ENCODE measurements around the gene TNRC6B. TPM values are rescaled to one million over a fixed set of nuclear protein-coding genes. Genes with fewer than 3 reads are reported as not detected.

The TNRC6B gene
- polyA plus RNA-seq, 1 donor (not counting 4 experiments of a cell fraction or from before 2014, with no cell fraction given) = 5.6 TPM

- TF ChIP-seq EZH2 (IDR thresholded peaks at IDR 0.05; ENCODE audit: low read length) = no peak
- TF ChIP-seq CTCF (optimal IDR thresholded peaks at IDR 0.05 in 1 of 3, IDR thresholded peaks at IDR 0.05 in 1 of 3, conservative IDR thresholded peaks at IDR 0.05 in 1 of 3; ENCODE audit: extremely low read depth in 1 of 3, insufficient read depth in 2 of 3, low read length in 3 of 3) = no peak
- no peaks in the 10 kb centered on the region for H3K9me3 ChIP-seq (ENCODE audit: control insufficient read depth, low read depth, low read length)
- peaks cover 0 to 3% of the 10 kb centered on the region in 2 experiments for H3K36me3 ChIP-seq (ENCODE audit: control insufficient read depth in 2 of 2, extremely low read depth in 1 of 2, insufficient read depth in 2 of 2, low read length in 2 of 2)
- H2AFZ ChIP-seq (ENCODE audit: control insufficient read depth, low read length) = no peak overlapping the region
- H3K27me3 ChIP-seq (ENCODE audit: control insufficient read depth, extremely low read depth, insufficient read depth, low read length) = no peaks in the 10 kb centered on the region
- FAIRE-seq (no peak), DNase-seq (ENCODE audit: low read depth, low spot score) (no peak)
- no peaks in the 10 kb centered on the region for H3K9me1 ChIP-seq (ENCODE audit: control insufficient read depth, extremely low read depth, insufficient read depth, low read length)
- dilution Hi-C loops (cut with MboI; ENCODE audit: extremely low pct_ligation_motif_present, low sequenced_read_pairs) = no loop called here
- no peaks in the 10 kb centered on the region for H4K20me1 ChIP-seq (ENCODE audit: control insufficient read depth, extremely low read depth, insufficient read depth, low read length)
- no peak overlapping the region for H3K27ac ChIP-seq (ENCODE audit: control insufficient read depth, insufficient read depth, low read length)
- no peaks in the 10 kb centered on the region for H3K4me1 ChIP-seq (ENCODE audit: control insufficient read depth, extremely low read depth, insufficient read depth, low read length)
- no peak overlapping the region for H3K4me3 ChIP-seq (ENCODE audit: control insufficient read depth in 2 of 3, extremely low read depth in 1 of 3, insufficient read depth in 2 of 3, low read depth in 1 of 3, low read length in 3 of 3)
- H3K9ac ChIP-seq (ENCODE audit: control insufficient read depth, extremely low read depth, insufficient read depth, low read length) = no peak overlapping the region
- H3K79me2 ChIP-seq (ENCODE audit: control insufficient read depth, insufficient read depth, low read length) = no peaks in the 10 kb centered on the region
- H3K4me2 ChIP-seq (ENCODE audit: control insufficient read depth, extremely low read depth, insufficient read depth, low read depth, low read length) = no peak overlapping the region
Observed at GRCh38 chr22:40330615-40331014, 152.9 kb downstream of the TNRC6B start.

GRCh38 chr22:40331706-40332105 is 154.0 kb downstream of the TNRC6B start:
- no peaks in the 10 kb centered on the region for H3K4me1 ChIP-seq (ENCODE audit: control insufficient read depth, extremely low read depth, insufficient read depth, low read length)
- no peak overlapping the region for H2AFZ ChIP-seq (ENCODE audit: control insufficient read depth, low read length)
- no peak overlapping the region for H3K4me3 ChIP-seq (ENCODE audit: control insufficient read depth in 2 of 3, extremely low read depth in 1 of 3, insufficient read depth in 2 of 3, low read depth in 1 of 3, low read length in 3 of 3)
- TF ChIP-seq EZH2 (IDR thresholded peaks at IDR 0.05; ENCODE audit: low read length) (no peak), CTCF (optimal IDR thresholded peaks at IDR 0.05 in 1 of 3, IDR thresholded peaks at IDR 0.05 in 1 of 3, conservative IDR thresholded peaks at IDR 0.05 in 1 of 3; ENCODE audit: extremely low read depth in 1 of 3, insufficient read depth in 2 of 3, low read length in 3 of 3) (no peak)
- no peak for DNase-seq (ENCODE audit: low read depth, low spot score)
- FAIRE-seq = no peak
- H3K79me2 ChIP-seq (ENCODE audit: control insufficient read depth, insufficient read depth, low read length) = no peaks in the 10 kb centered on the region
- dilution Hi-C loops (cut with MboI; ENCODE audit: extremely low pct_ligation_motif_present, low sequenced_read_pairs) = no loop called here
- H3K27ac ChIP-seq (ENCODE audit: control insufficient read depth, insufficient read depth, low read length) = no peak overlapping the region
- no peaks in the 10 kb centered on the region for H3K9me3 ChIP-seq (ENCODE audit: control insufficient read depth, low read depth, low read length)
- H4K20me1 ChIP-seq (ENCODE audit: control insufficient read depth, extremely low read depth, insufficient read depth, low read length) = no peaks in the 10 kb centered on the region
- no peaks in the 10 kb centered on the region for H3K9me1 ChIP-seq (ENCODE audit: control insufficient read depth, extremely low read depth, insufficient read depth, low read length)
- no peaks in the 10 kb centered on the region for H3K27me3 ChIP-seq (ENCODE audit: control insufficient read depth, extremely low read depth, insufficient read depth, low read length)
- no peak overlapping the region for H3K9ac ChIP-seq (ENCODE audit: control insufficient read depth, extremely low read depth, insufficient read depth, low read length)
- H3K36me3 ChIP-seq (ENCODE audit: control insufficient read depth in 2 of 2, extremely low read depth in 1 of 2, insufficient read depth in 2 of 2, low read length in 2 of 2) = peaks cover 0 to 5% of the 10 kb centered on the region in 2 experiments
- H3K4me2 ChIP-seq (ENCODE audit: control insufficient read depth, extremely low read depth, insufficient read depth, low read depth, low read length) = no peak overlapping the region

Data from keratinocyte (primary cell).